ENCODE results near the gene ATRNL1.
"Not testable (repeated sequence)": the region's sequence is repeated elsewhere in the genome, so short reads cannot be mapped to it uniquely, and the experiment has no call there.

Gene ATRNL1

DNA sequence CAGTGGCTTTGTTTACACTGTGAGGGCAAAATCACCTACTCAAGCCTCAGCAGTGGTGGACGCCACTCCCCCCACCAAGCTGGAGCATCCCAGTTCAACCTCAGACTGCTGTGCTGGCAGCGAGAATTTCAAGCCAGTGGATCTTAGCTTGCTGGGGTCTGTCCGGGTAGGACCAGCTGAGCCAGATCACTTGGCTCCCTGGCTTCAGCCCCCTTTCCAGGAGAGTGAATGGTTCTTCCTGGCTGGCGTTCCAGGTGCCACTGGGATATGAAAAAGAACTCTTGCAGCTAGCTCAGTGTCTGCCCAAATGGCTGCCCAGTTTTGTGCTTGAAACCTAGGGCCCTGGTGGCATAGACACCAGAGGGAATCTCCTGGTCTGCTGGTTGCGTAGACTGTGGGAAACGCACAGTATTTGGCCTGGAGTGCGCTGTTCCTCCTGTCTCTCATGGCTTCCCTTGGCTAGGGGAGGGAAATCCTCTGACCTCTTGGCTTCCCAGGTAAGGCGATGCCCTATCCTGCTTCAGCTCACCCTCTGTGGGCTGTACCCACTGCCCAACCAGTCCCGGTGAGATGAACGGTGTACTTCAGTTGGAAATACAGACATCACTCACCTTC lies 398.5 kb downstream of the ATRNL1 start:
- H3K36me3 ChIP-seq (ENCODE audit: control insufficient read depth, insufficient read depth, low read length): no peaks in the 10 kb centered on the region
- H3K4me3 ChIP-seq (ENCODE audit: low read depth, low read length): no peak overlapping the region
- no peak overlapping the region for H3K4me2 ChIP-seq (ENCODE audit: low read length)
- no peaks in the 10 kb centered on the region for H3K9me3 ChIP-seq (ENCODE audit: control insufficient read depth, low read length)
- H3K27ac ChIP-seq: no peak overlapping the region
- H3K9ac ChIP-seq: no peak overlapping the region
- no peaks in the 10 kb centered on the region for H3K27me3 ChIP-seq (ENCODE audit: control insufficient read depth, insufficient read depth, low read length)
- no peaks in the 10 kb centered on the region for H3K4me1 ChIP-seq
- H3K79me2 ChIP-seq: no peaks in the 10 kb centered on the region
- TF ChIP-seq, protein P1, sequence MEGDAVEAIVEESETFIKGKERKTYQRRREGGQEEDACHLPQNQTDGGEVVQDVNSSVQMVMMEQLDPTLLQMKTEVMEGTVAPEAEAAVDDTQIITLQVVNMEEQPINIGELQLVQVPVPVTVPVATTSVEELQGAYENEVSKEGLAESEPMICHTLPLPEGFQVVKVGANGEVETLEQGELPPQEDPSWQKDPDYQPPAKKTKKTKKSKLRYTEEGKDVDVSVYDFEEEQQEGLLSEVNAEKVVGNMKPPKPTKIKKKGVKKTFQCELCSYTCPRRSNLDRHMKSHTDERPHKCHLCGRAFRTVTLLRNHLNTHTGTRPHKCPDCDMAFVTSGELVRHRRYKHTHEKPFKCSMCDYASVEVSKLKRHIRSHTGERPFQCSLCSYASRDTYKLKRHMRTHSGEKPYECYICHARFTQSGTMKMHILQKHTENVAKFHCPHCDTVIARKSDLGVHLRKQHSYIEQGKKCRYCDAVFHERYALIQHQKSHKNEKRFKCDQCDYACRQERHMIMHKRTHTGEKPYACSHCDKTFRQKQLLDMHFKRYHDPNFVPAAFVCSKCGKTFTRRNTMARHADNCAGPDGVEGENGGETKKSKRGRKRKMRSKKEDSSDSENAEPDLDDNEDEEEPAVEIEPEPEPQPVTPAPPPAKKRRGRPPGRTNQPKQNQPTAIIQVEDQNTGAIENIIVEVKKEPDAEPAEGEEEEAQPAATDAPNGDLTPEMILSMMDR (IDR thresholded peaks at IDR 0.05): no peak
- no peak overlapping the region for H2AFZ ChIP-seq

DNA sequence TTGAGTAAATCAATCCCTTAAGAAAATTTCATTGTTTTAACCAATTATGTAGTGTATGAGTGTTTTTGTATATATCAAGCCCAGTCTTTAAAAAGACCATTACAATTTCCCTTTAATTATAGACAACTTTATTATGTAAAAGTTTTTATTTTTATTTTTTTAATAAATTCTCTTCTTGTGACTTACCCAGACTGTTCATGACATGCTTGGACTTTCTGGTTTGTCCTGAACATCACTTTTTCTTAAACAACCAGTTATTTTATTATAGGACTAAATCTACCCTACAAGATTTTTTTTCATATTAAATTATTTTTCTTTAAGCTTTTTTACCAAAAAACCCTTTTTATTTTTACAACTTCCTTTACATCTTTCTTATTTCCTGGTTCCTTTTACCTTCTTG lies 410.4 kb downstream of the ATRNL1 start:
- H3K27me3 ChIP-seq (ENCODE audit: control insufficient read depth, insufficient read depth, low read length): no peaks in the 10 kb centered on the region
- H3K4me2 ChIP-seq (ENCODE audit: low read length): no peak overlapping the region
- H3K9me3 ChIP-seq (ENCODE audit: control insufficient read depth, low read length): no peaks in the 10 kb centered on the region
- no peaks in the 10 kb centered on the region for H3K79me2 ChIP-seq
- no peak overlapping the region for H2AFZ ChIP-seq
- H3K9ac ChIP-seq: no peak overlapping the region
- no peaks in the 10 kb centered on the region for H3K36me3 ChIP-seq (ENCODE audit: control insufficient read depth, insufficient read depth, low read length)
- no peak overlapping the region for H3K27ac ChIP-seq
- H3K4me3 ChIP-seq (ENCODE audit: low read depth, low read length): no peak overlapping the region
- H3K4me1 ChIP-seq: no peaks in the 10 kb centered on the region
- TF ChIP-seq, protein P1 (IDR thresholded peaks at IDR 0.05): no peak

GRCh38 chr10:115514895-115515294 lies 421.7 kb downstream of the ATRNL1 start:
- H3K9ac ChIP-seq: no peak overlapping the region
- H3K79me2 ChIP-seq: no peaks in the 10 kb centered on the region
- H3K27me3 ChIP-seq (ENCODE audit: control insufficient read depth, insufficient read depth, low read length): no peaks in the 10 kb centered on the region
- TF ChIP-seq, protein P1 (IDR thresholded peaks at IDR 0.05): no peak
- no peaks in the 10 kb centered on the region for H3K9me3 ChIP-seq (ENCODE audit: control insufficient read depth, low read length)
- no peaks in the 10 kb centered on the region for H3K36me3 ChIP-seq (ENCODE audit: control insufficient read depth, insufficient read depth, low read length)
- H3K27ac ChIP-seq: no peak overlapping the region
- H3K4me2 ChIP-seq (ENCODE audit: low read length): no peak overlapping the region
- H2AFZ ChIP-seq: no peak overlapping the region
- H3K4me3 ChIP-seq (ENCODE audit: low read depth, low read length): no peak overlapping the region
- H3K4me1 ChIP-seq: no peaks in the 10 kb centered on the region

DNA sequence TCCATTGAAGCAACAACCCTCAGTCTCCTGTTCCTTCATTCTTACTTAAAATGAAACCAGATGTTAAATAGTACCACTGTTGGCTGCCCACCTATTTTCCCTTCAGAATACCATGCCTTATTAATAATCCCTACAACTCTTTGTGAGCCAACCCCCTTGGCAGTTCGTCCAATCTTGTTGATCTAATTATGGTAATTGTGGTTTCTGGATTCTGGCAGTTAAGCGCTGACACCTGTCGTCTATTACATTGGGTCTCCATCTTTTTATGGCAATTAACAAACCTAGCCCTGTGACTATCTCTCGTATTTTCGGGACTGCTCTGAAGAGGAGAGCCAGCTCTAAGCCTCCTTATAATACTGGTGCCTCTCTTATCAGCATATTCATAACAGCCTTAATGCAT lies 432.0 kb downstream of the ATRNL1 start:
- H3K27ac ChIP-seq: no peak overlapping the region
- no peaks in the 10 kb centered on the region for H3K79me2 ChIP-seq
- H3K27me3 ChIP-seq (ENCODE audit: control insufficient read depth, insufficient read depth, low read length): no peaks in the 10 kb centered on the region
- H3K4me1 ChIP-seq: no peaks in the 10 kb centered on the region
- H2AFZ ChIP-seq: no peak overlapping the region
- no peak overlapping the region for H3K4me2 ChIP-seq (ENCODE audit: low read length)
- TF ChIP-seq, protein P1 (IDR thresholded peaks at IDR 0.05): no peak
- H3K9ac ChIP-seq: no peak overlapping the region
- no peaks in the 10 kb centered on the region for H3K9me3 ChIP-seq (ENCODE audit: control insufficient read depth, low read length)
- H3K36me3 ChIP-seq (ENCODE audit: control insufficient read depth, insufficient read depth, low read length): no peaks in the 10 kb centered on the region
- no peak overlapping the region for H3K4me3 ChIP-seq (ENCODE audit: low read depth, low read length)

- H3K4me2 ChIP-seq (ENCODE audit: low read length); H3K4me1 ChIP-seq; H3K27me3 ChIP-seq (ENCODE audit: control insufficient read depth, insufficient read depth, low read length); H3K4me3 ChIP-seq (ENCODE audit: low read depth, low read length); H2AFZ ChIP-seq; H3K27ac ChIP-seq; H3K9me3 ChIP-seq (ENCODE audit: control insufficient read depth, low read length); H3K36me3 ChIP-seq (ENCODE audit: control insufficient read depth, insufficient read depth, low read length); H3K79me2 ChIP-seq; H3K9ac ChIP-seq: not testable (repeated sequence)
These were observed 434.5 kb downstream of the ATRNL1 start for GRCh38 chr10:115527682-115528081.

DNA sequence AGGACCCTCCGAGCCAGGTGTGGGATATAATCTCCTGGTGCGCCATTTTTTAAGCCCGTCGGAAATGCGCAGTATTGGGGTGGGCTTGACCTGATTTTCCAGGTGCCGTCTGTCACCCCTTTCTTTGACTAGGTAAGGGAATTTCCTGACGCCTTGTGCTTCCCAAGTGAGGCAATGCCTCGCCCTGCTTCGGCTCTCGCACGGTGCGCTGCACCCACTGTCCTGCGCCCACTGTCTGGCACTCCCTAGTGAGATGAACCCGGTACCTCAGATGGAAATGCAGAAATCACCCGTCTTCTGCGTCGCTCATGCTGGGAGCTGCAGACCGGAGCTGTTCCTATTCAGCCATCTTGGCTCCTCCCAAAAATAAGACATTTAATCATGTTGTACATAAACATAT lies 443.2 kb downstream of the ATRNL1 start:
- not testable (repeated sequence) for H3K4me2 ChIP-seq (ENCODE audit: low read length); H3K4me3 ChIP-seq (ENCODE audit: low read depth, low read length); H3K79me2 ChIP-seq; H3K36me3 ChIP-seq (ENCODE audit: control insufficient read depth, insufficient read depth, low read length); H3K4me1 ChIP-seq; H2AFZ ChIP-seq; H3K9me3 ChIP-seq (ENCODE audit: control insufficient read depth, low read length); H3K9ac ChIP-seq; H3K27me3 ChIP-seq (ENCODE audit: control insufficient read depth, insufficient read depth, low read length); H3K27ac ChIP-seq

All from parathyroid adenoma (tissue), 2 donors.